ENCODE results near the gene GRN. TPM values are rescaled to one million over a fixed set of nuclear protein-coding genes. Genes with fewer than 3 reads are reported as not detected.

Gene GRN
- total and polyA plus RNA-seq, 8 donors: 31.8 to 644 (median 196) TPM

DNA sequence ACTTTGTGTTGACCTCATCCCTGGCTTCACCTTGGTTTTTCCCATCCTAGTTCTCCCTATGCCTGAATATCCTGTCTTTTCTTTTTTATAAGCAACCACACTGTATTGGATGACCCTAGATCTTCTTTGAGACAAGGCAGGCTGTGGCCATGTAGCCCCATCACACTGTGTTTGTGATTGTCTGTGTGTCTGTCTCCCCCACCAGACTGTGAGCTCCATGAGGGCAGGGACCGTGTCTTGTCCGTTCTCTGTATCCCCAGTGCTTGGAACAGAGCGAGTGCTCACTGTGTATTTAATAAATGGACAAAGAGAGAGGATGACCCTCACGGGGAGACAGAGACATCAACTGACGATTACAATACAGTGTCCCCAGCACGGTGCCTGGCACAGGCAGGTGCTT, 27.6 kb upstream of the GRN start:
- DNase-seq: no peak

GRCh38 chr17:44318077-44318892, 26.8 kb upstream of the GRN start:
- Histone ChIP-seq H3K4me1 (peaks cover 16 to 25% (median 19%) of the 10 kb centered on the region in 4 donors), H3K4me3 (no peak overlapping the region), H3K36me3 (peaks cover 31 to 42% (median 36%) of the 10 kb centered on the region in 4 donors), H3K9me3 (no peaks in the 10 kb centered on the region), H3K27me3 (peaks cover 12 to 52% (median 39%) of the 10 kb centered on the region in 3 donors), H3K27ac (no peak overlapping the region)
- intact Hi-C loops (cut with DNase I; ENCODE audit: low total_unique reads): no loop called here
- DNase-seq: no peak
- 78 to 87% (median 84%) methylated on average over 11 to 15 of the region's 15 CpGs for WGBS, 5 donors
- TF ChIP-seq POLR2AphosphoS5 (IDR thresholded peaks at IDR 0.05): no peak
- no peak for TF ChIP-seq POLR2A (IDR thresholded peaks at IDR 0.05)
- TF ChIP-seq, protein P1, sequence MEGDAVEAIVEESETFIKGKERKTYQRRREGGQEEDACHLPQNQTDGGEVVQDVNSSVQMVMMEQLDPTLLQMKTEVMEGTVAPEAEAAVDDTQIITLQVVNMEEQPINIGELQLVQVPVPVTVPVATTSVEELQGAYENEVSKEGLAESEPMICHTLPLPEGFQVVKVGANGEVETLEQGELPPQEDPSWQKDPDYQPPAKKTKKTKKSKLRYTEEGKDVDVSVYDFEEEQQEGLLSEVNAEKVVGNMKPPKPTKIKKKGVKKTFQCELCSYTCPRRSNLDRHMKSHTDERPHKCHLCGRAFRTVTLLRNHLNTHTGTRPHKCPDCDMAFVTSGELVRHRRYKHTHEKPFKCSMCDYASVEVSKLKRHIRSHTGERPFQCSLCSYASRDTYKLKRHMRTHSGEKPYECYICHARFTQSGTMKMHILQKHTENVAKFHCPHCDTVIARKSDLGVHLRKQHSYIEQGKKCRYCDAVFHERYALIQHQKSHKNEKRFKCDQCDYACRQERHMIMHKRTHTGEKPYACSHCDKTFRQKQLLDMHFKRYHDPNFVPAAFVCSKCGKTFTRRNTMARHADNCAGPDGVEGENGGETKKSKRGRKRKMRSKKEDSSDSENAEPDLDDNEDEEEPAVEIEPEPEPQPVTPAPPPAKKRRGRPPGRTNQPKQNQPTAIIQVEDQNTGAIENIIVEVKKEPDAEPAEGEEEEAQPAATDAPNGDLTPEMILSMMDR (IDR thresholded peaks at IDR 0.05): no peak
- no peak for TF ChIP-seq EP300 (IDR thresholded peaks at IDR 0.05)

More for the DNA sequence above, 27.6 kb upstream of the GRN start:
- Histone ChIP-seq H3K4me1 (peaks cover 11 to 19% (median 14%) of the 10 kb centered on the region in 4 donors), H3K9me3 (no peaks in the 10 kb centered on the region), H3K36me3 (peaks cover 31 to 41% (median 35%) of the 10 kb centered on the region in 4 donors), H3K27me3 (peaks cover 12 to 60% (median 45%) of the 10 kb centered on the region in 3 donors), H3K4me3 (no peak overlapping the region), H3K27ac (no peak overlapping the region)
- 86 to 95% (median 88%) methylated on average over 6 of the region's 6 CpGs for WGBS, 5 donors
- intact Hi-C loops (cut with DNase I; ENCODE audit: low total_unique reads): no loop called here
- TF ChIP-seq EP300 (IDR thresholded peaks at IDR 0.05) (no peak), POLR2A (IDR thresholded peaks at IDR 0.05) (no peak), POLR2AphosphoS5 (IDR thresholded peaks at IDR 0.05) (no peak)
- TF ChIP-seq, protein P1 (IDR thresholded peaks at IDR 0.05): no peak

- H3K4me1 ChIP-seq: peaks cover 20 to 30% (median 26%) of the 10 kb centered on the region in 4 donors
- 85 to 91% (median 88%) methylated on average over 11 to 18 of the region's 18 CpGs for WGBS, 5 donors
Measured at GRCh38 chr17:44320066-44320465, 25.0 kb upstream of the GRN start.

More at GRCh38 chr17:44320066-44320465, 25.0 kb upstream of the GRN start:
- H3K4me3 ChIP-seq: no peak overlapping the region
- DNase-seq: no peak
- peaks cover 12 to 35% (median 24%) of the 10 kb centered on the region in 3 donors for H3K27me3 ChIP-seq
- intact Hi-C loops (cut with DNase I; ENCODE audit: low total_unique reads): loop anchor here (5.0 kb wide), 1 partner anchor 108 kb away; no protein-coding TSS in a partner anchor
- no peaks in the 10 kb centered on the region for H3K9me3 ChIP-seq
- H3K36me3 ChIP-seq: peaks cover 31 to 42% (median 36%) of the 10 kb centered on the region in 4 donors
- no peak for TF ChIP-seq POLR2AphosphoS5 (IDR thresholded peaks at IDR 0.05)
- TF ChIP-seq POLR2A (IDR thresholded peaks at IDR 0.05): no peak
- TF ChIP-seq EP300 (IDR thresholded peaks at IDR 0.05): no peak
- TF ChIP-seq, protein P1 (IDR thresholded peaks at IDR 0.05): no peak
- no peak overlapping the region for H3K27ac ChIP-seq
